KMS-11 (cell line): ENCODE measurements around the gene CDC27.
"Not testable (repeated sequence)": the region's sequence is repeated elsewhere in the genome, so short reads cannot be mapped to it uniquely, and the experiment has no call there.

Source experiments
- H2AFZ ChIP-seq: fragments of 200-600 bp; sonication (generic); 2 replicates; pipeline ENCODE4 v1.6.1; 2016; ENCODE audit warnings: antibody characterized with exemption, mixed run types, low read depth
- H3K27ac ChIP-seq: fragments of 200-600 bp; sonication (generic); 2 replicates; pipeline ENCODE4 v1.6.1; 2016; ENCODE audit warnings: mild to moderate bottlenecking, mixed run types
- H3K27me3 ChIP-seq: fragments of 200-600 bp; sonication (generic); 2 replicates; pipeline ENCODE4 v1.6.1; 2017; ENCODE audit warnings: mild to moderate bottlenecking, low read depth, mixed run types, moderate library complexity; ENCODE audit not compliant: insufficient read depth
- H3K36me3 ChIP-seq: fragments of 200-600 bp; sonication (generic); 2 replicates; pipeline ENCODE4 v1.6.1; 2017; ENCODE audit warnings: mild to moderate bottlenecking, mixed run types; ENCODE audit not compliant: insufficient read depth
- H3K4me1 ChIP-seq: fragments of 200-600 bp; sonication (generic); 2 replicates; pipeline ENCODE4 v1.6.1; 2016; ENCODE audit warnings: mild to moderate bottlenecking, low read depth, mixed run types; ENCODE audit not compliant: poor library complexity, severe bottlenecking
- H3K4me2 ChIP-seq: fragments of 200-600 bp; sonication (generic); 2 replicates; pipeline ENCODE4 v1.7.0; 2016; ENCODE audit warnings: mild to moderate bottlenecking, mixed run types
- H3K4me3 ChIP-seq: fragments of 200-600 bp; sonication (generic); IDR thresholded peaks from 2 replicates; pipeline ENCODE4 v1.6.1; 2017; ENCODE audit warnings: low read depth, low read length, mixed read lengths; ENCODE audit not compliant: insufficient read depth
- H3K79me2 ChIP-seq: fragments of 200-600 bp; sonication (generic); 2 replicates; pipeline ENCODE4 v1.6.1; 2016; ENCODE audit warnings: low read depth, mixed run types; ENCODE audit not compliant: insufficient read depth
- H3K9ac ChIP-seq: fragments of 200-600 bp; sonication (generic); 2 replicates; pipeline ENCODE4 v1.6.1; 2016; ENCODE audit warnings: mild to moderate bottlenecking, mixed run types
- H4K20me1 ChIP-seq: fragments of 200-600 bp; sonication (generic); 2 replicates; pipeline ENCODE4 v1.6.1; 2016; ENCODE audit warnings: mild to moderate bottlenecking, mixed run types; ENCODE audit not compliant: insufficient read depth
- TF ChIP-seq, protein P1 (sequence below): fragments of 200-600 bp; sonication (generic); conservative IDR thresholded peaks from 2 replicates; pipeline ENCODE4 v1.6.1; 2017; ENCODE audit warnings: low read depth, mild to moderate bottlenecking, antibody characterized with exemption, low read length, moderate library complexity, mixed read lengths

Gene CDC27

DNA sequence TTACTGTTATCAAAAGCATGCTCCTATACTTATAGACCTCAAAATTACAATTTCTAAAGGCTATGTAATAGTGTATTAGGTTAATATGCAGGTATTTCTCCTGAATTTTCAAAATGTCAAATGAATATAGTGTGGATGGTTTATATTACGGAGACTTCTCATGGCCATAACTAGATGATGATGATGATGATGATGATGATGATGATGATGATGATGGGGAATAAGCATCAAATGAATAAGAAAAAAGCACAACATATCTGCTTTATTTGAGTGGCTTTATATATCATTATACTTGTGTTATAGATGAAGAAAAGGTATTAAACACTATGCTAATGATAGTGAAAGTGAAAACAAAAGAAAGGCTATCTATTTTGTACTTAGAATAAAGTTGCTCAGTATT, 53.9 kb downstream of the CDC27 start:
- H3K36me3 ChIP-seq, result peaks cover 11% of the 10 kb centered on the region
- H4K20me1 ChIP-seq, result no peaks in the 10 kb centered on the region

DNA sequence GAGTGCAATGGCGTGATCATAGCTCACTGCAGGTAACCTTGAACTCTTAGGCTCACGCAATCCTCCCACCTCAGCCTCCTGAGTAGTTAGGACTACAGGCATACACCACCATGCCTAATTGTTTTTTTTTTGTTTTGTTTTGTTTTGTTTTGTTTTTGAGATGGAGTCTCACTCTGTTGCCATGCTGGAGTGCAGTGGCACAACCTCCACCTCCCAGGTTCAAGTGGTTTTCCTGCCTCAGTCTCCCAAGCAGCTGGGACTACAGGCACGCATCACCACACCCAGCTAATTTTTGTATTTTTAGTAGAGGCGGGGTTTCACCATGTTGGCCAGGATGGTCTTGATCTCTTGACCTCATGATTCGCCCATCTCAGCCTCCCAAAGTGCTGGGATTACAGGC, 54.7 kb downstream of the CDC27 start:
- not testable (repeated sequence) for H2AFZ ChIP-seq, H3K4me3 ChIP-seq, H3K27ac ChIP-seq, H4K20me1 ChIP-seq, H3K4me1 ChIP-seq, H3K79me2 ChIP-seq, H3K4me2 ChIP-seq, H3K9ac ChIP-seq, H3K27me3 ChIP-seq
- H3K36me3 ChIP-seq, result peaks cover 11% of the 10 kb centered on the region

More for the DNA sequence above, 53.9 kb downstream of the CDC27 start:
- TF ChIP-seq, protein P1, sequence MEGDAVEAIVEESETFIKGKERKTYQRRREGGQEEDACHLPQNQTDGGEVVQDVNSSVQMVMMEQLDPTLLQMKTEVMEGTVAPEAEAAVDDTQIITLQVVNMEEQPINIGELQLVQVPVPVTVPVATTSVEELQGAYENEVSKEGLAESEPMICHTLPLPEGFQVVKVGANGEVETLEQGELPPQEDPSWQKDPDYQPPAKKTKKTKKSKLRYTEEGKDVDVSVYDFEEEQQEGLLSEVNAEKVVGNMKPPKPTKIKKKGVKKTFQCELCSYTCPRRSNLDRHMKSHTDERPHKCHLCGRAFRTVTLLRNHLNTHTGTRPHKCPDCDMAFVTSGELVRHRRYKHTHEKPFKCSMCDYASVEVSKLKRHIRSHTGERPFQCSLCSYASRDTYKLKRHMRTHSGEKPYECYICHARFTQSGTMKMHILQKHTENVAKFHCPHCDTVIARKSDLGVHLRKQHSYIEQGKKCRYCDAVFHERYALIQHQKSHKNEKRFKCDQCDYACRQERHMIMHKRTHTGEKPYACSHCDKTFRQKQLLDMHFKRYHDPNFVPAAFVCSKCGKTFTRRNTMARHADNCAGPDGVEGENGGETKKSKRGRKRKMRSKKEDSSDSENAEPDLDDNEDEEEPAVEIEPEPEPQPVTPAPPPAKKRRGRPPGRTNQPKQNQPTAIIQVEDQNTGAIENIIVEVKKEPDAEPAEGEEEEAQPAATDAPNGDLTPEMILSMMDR, result no peak
- Histone ChIP-seq H3K4me2 (no peak overlapping the region), H3K27ac (no peak overlapping the region), H3K4me1 (no peaks in the 10 kb centered on the region), H3K27me3 (no peaks in the 10 kb centered on the region), H3K79me2 (no peaks in the 10 kb centered on the region), H2AFZ (no peak overlapping the region), H3K9ac (no peak overlapping the region), H3K4me3 (no peak overlapping the region)

DNA sequence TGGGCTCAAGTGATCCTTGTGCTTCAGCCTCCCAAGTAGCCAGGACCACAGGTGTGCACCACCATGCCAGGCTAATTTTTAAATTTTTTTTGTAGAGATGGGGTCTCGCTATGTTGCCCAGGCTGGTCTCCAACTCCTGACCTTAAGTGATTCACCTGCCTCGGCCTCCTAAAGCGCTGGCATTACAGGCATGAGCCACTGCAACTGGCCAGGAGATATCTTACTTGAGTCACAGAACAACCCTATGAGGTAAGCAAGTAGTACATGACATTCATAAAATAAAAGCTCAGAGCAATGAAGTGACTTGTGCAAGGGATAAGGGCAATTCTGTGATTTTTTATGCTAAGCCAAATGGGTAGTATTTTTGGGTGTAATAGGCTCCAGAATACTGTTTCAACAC, 57.3 kb downstream of the CDC27 start:
- Histone ChIP-seq H3K79me2 (no peaks in the 10 kb centered on the region), H3K4me1 (no peaks in the 10 kb centered on the region), H3K27me3 (no peaks in the 10 kb centered on the region), H3K36me3 (no peaks in the 10 kb centered on the region; the same call in 1 of the 2 replicates), H3K27ac (no peak overlapping the region), H3K9ac (no peak overlapping the region), H3K4me3 (no peak overlapping the region), H3K4me2 (no peak overlapping the region), H2AFZ (no peak overlapping the region), H4K20me1 (no peaks in the 10 kb centered on the region)
- TF ChIP-seq, protein P1, result no peak

DNA sequence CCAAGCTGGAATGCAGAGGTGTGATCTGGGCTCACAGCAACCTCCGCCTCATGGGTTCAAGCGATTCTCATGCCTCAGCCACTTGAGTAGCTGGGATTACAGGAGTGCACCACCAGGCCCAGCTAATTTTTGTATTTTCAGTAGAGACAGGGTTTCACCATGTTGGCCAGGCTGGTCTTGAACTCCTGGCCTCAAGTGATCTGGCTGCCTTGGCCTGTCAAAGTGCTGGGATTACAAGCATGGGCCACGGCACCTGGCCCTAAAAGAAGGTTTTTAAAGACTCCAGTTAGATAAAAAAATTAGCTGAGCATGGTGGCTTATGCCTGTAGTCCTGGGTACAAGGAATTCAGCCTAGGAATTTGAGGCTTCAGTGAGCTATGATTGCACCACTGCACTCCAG, 62.3 kb downstream of the CDC27 start:
- not testable (repeated sequence) for H3K4me1 ChIP-seq, H3K36me3 ChIP-seq, H3K79me2 ChIP-seq, H4K20me1 ChIP-seq, H3K27me3 ChIP-seq, H3K4me3 ChIP-seq, H3K27ac ChIP-seq, H2AFZ ChIP-seq, H3K9ac ChIP-seq, H3K4me2 ChIP-seq

DNA sequence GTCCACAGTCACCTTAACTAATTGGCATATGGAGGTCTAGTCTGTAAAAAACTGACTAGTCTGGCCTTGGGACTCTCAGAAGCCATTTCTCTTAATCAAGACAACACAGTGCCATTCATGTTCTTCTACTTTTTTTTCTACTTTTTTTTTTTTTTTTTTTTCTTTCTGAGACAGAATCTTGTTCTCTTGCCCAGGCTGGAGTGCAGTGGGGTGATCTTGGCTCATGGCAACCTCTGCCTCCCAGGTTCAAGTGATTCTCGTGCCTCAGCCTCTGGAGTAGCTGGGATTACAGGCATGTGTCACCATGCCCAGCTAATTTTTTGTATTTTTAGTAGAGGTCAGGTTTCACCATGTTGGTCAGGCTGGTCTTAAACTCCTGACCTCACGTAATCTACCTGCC, 65.8 kb downstream of the CDC27 start:
- H3K4me3 ChIP-seq, H3K4me2 ChIP-seq, H3K79me2 ChIP-seq, H3K27me3 ChIP-seq, H3K27ac ChIP-seq, H3K36me3 ChIP-seq, H4K20me1 ChIP-seq, H3K4me1 ChIP-seq, H2AFZ ChIP-seq, H3K9ac ChIP-seq: not testable (repeated sequence)

DNA sequence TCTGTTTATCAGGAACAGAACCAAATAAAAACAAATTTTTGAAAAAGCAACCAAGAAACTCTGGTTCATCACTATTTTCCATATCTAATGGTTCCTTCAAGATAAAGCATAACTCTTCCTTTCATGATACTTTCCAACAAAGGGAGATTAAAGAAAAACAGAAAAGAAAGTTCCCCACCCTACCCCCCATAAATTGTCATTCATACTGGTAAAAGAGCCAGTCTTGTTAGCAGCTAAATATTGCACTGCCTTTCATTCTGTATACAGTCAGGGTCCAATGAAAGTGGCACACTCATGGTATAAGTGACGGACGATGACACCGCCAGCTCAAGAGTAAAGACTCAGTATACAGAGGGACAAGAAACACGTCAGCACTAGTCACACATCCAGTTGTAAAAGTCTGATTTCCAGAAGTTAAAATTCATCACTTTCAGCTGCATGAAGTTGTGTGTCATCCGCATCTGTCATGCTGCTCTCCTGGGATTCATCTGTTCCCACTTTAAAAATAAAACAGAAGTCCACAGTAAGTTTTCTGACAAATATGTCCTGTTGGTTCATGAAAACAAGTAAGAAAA, 68.5 kb downstream of the CDC27 start:
- Histone ChIP-seq H3K4me3 (no peak overlapping the region), H3K27me3 (no peaks in the 10 kb centered on the region), H4K20me1 (no peaks in the 10 kb centered on the region), H3K4me2 (no peak overlapping the region), H3K27ac (no peak overlapping the region), H3K9ac (no peak overlapping the region), H3K4me1 (no peaks in the 10 kb centered on the region), H2AFZ (no peak overlapping the region), H3K79me2 (no peaks in the 10 kb centered on the region), H3K36me3 (0 out of 2 replicates have a peak, but pooled peaks cover 6% of the 10 kb centered on the region)
- TF ChIP-seq, protein P1, result no peak
